GM23248 (cell line): Measurements from ENCODE around the gene MICU2.

Experiments
- EZH2 ChIP-seq: fragments of 200-600 bp; sonication (generic); IDR thresholded peaks from 2 replicates; pipeline ENCODE4 v1.6.1; 2018; ENCODE audit warnings: antibody characterized with exemption, mild to moderate bottlenecking; ENCODE audit not compliant: insufficient read depth, poor library complexity, severe bottlenecking
- EZH2phosphoT487 ChIP-seq: fragments of 200-600 bp; sonication (generic); IDR thresholded peaks from 2 replicates; pipeline ENCODE4 v1.6.1; 2018; ENCODE audit warnings: antibody characterized with exemption, moderate library complexity, mild to moderate bottlenecking, low read depth; ENCODE audit not compliant: insufficient read depth

- TF ChIP-seq EZH2phosphoT487 = no peak
- no peak for TF ChIP-seq EZH2
Measured at GRCh38 chr13:21590231-21590630, 13.7 kb downstream of the MICU2 start.
